Osteoblast (primary cell): Measurements from ENCODE around the gene SNW1. TPM values are rescaled to one million over a fixed set of nuclear protein-coding genes. Genes with fewer than 3 reads are reported as not detected.
A peak's percentile ranks its signal among the peaks of the same experiment; 100 is the strongest.

Experiments
- DNase-seq: peaks from one replicate; pipeline ENCODE4 v3.0.0; 2011; ENCODE audit warnings: low spot score, mixed read lengths; ENCODE audit not compliant: insufficient read length; ENCODE audit errors: missing footprints
- H2AFZ ChIP-seq: 2 replicates; pipeline ENCODE4 v1.6.0; 2011; ENCODE audit warnings: mild to moderate bottlenecking, low read length
- H3K27ac ChIP-seq: 2 replicates; pipeline ENCODE4 v1.5.1; 2011; ENCODE audit warnings: mild to moderate bottlenecking, low read depth, low read length, moderate library complexity
- H3K27me3 ChIP-seq: 2 replicates; pipeline ENCODE4 v1.6.0; 2012; ENCODE audit warnings: mild to moderate bottlenecking, control low read depth, inconsistent platforms, low read length, moderate library complexity; ENCODE audit not compliant: insufficient read depth
- H3K36me3 ChIP-seq: 2 replicates; pipeline ENCODE4 v1.5.1; 2011; ENCODE audit warnings: mild to moderate bottlenecking, low read length, control low read depth, moderate library complexity; ENCODE audit not compliant: insufficient read depth
- H3K4me1 ChIP-seq: 2 replicates; pipeline ENCODE4 v1.5.1; 2011; ENCODE audit warnings: mild to moderate bottlenecking, low read length, control low read depth, moderate library complexity; ENCODE audit not compliant: insufficient read depth
- H3K4me2 ChIP-seq: 2 replicates; pipeline ENCODE4 v1.6.0; 2011; ENCODE audit warnings: mild to moderate bottlenecking, low read length; ENCODE audit not compliant: insufficient read depth
- H3K4me3 ChIP-seq: fragments of 200-600 bp; sonication (generic); 3 replicates; pipeline ENCODE4 v1.5.1; 2012; ENCODE audit warnings: mild to moderate bottlenecking, low read length, inconsistent platforms; ENCODE audit not compliant: insufficient read depth
- H3K79me2 ChIP-seq: 2 replicates; pipeline ENCODE4 v1.6.0; 2012; ENCODE audit warnings: mild to moderate bottlenecking, low read length, control low read depth, inconsistent platforms; ENCODE audit not compliant: insufficient read depth
- H3K9me3 ChIP-seq: 2 replicates; pipeline ENCODE4 v1.5.1; 2011; ENCODE audit warnings: low read depth, low read length, control low read depth
- H4K20me1 ChIP-seq: 2 replicates; pipeline ENCODE4 v1.6.0; 2012; ENCODE audit warnings: mild to moderate bottlenecking, low read length, control low read depth; ENCODE audit not compliant: insufficient read depth
- CTCF ChIP-seq: IDR thresholded peaks from 2 replicates; pipeline ENCODE4 v1.5.1; 2011; ENCODE audit warnings: mild to moderate bottlenecking, low read depth, low read length, moderate library complexity; ENCODE audit errors: extremely low read depth
- total RNA-seq: library from RNA; depleted of rRNA; stranded (reverse); fragments of >200 nt; gene quantifications from 2 replicates; pipeline ENCODE4 v1.2.3, GENCODE V29; 2012

SNW1 gene
- 59.4 and 65.7 TPM in 2 replicates for total RNA-seq

DNA sequence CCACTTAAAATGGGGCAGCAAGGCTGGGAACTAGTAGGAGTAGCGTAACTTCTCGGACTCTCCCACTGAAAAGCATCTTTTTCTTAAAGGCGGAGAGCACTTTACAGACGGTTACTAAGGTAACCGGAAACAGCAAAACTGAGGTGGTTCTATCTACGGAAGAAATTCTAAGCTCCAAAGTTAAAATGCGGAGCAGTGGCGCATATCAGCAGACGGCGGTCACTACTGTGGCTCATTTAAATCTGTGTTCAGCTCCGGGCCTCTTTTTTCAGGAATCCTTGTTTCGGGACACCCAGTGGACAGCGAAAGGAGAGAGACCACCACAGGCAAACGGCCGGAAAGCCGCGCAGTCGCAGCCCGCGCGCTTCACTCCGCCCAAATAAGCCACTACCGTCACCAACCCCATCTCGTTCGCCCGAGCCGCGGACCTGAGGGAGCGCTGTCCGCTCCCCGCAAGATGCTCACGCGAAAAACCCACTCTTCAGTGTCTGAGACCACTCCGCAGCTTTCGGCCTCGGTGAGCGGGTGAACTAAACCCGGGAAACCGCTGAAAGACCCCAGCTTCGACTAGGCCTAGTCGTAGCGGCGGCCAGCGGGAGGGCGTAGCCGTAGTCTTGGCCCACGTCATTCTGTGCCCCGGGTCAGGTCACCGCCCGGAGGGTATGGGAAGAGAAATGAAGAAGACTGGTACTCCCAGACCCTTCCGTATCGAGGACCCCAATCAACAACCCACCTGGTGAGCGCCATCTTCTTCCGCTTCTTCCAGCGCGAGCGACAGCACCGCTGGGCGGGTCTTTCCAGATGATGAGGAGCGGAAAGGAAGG is at the start of gene SNW1:
Gene SNW1, minus strand, starts transcription at position 776 of the 824 bp plus-strand sequence. Its CDS starts 29 bp downstream, at position 747.
- Histone ChIP-seq H2AFZ (peak within 1 kb of the TSS; percentile 100), H3K79me2 (peaks cover 54% of the 10 kb centered on the region), H3K4me1 (peaks cover 20% of the 10 kb centered on the region), H3K27ac (peak within 1 kb of the TSS; percentile 99), H3K4me3 (peak within 1 kb of the TSS; percentile 99), H3K36me3 (no peaks in the 10 kb centered on the region), H3K9me3 (no peaks in the 10 kb centered on the region), H4K20me1 (peaks cover 22% of the 10 kb centered on the region), H3K4me2 (peak within 1 kb of the TSS; percentile 93), H3K27me3 (no peaks in the 10 kb centered on the region)
- no peak for TF ChIP-seq CTCF
- DNase-seq, result peak; percentile 95

- H3K9me3 ChIP-seq, result no peaks in the 10 kb centered on the region
- H3K4me3 ChIP-seq, result no peak overlapping the region
- no peaks in the 10 kb centered on the region for H3K79me2 ChIP-seq
- H3K27ac ChIP-seq, result no peak overlapping the region
- no peak overlapping the region for H3K4me2 ChIP-seq
- no peaks in the 10 kb centered on the region for H3K4me1 ChIP-seq
- no peaks in the 10 kb centered on the region for H4K20me1 ChIP-seq
- H3K27me3 ChIP-seq, result no peaks in the 10 kb centered on the region
- no peak overlapping the region for H2AFZ ChIP-seq
- no peak for DNase-seq
- no peaks in the 10 kb centered on the region for H3K36me3 ChIP-seq
- TF ChIP-seq CTCF, result no peak
Measured at GRCh38 chr14:77809011-77809410, 48.1 kb upstream of the SNW1 start.

GRCh38 chr14:77808250-77808649 is 47.3 kb upstream of the SNW1 start:
- H3K79me2 ChIP-seq, result no peaks in the 10 kb centered on the region
- no peaks in the 10 kb centered on the region for H3K9me3 ChIP-seq
- H3K27me3 ChIP-seq, result no peaks in the 10 kb centered on the region
- H4K20me1 ChIP-seq, result no peaks in the 10 kb centered on the region
- H2AFZ ChIP-seq, result no peak overlapping the region
- no peak overlapping the region for H3K4me3 ChIP-seq
- no peak for TF ChIP-seq CTCF
- H3K4me2 ChIP-seq, result no peak overlapping the region
- DNase-seq, result no peak
- no peak overlapping the region for H3K27ac ChIP-seq
- H3K4me1 ChIP-seq, result no peaks in the 10 kb centered on the region
- no peaks in the 10 kb centered on the region for H3K36me3 ChIP-seq

DNA sequence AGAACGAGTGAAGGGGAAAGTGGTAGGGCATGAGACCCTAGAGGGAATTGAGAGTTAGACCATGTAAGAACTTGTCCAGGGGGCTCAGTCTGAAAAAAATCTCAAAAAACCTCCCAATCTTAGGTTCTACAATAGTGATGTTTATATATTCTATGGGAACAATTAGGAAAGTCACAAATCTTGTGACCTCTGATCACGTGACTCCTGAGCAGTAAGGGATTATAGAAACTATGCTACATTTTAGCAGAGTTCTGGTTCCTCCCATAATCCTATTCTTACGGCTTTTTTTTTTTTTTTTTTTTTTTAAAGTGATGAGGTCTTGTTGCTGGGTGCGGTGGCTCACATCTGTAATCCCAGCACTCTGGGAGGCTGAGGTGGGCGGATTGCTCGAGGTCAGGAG is 44.8 kb upstream of the SNW1 start:
- no peaks in the 10 kb centered on the region for H3K9me3 ChIP-seq
- H3K4me2 ChIP-seq, result no peak overlapping the region
- no peak overlapping the region for H3K4me3 ChIP-seq
- no peak for DNase-seq
- H3K27ac ChIP-seq, result no peak overlapping the region
- H2AFZ ChIP-seq, result no peak overlapping the region
- H3K36me3 ChIP-seq, result no peaks in the 10 kb centered on the region
- no peaks in the 10 kb centered on the region for H3K4me1 ChIP-seq
- no peaks in the 10 kb centered on the region for H3K79me2 ChIP-seq
- no peak for TF ChIP-seq CTCF
- H4K20me1 ChIP-seq, result no peaks in the 10 kb centered on the region
- H3K27me3 ChIP-seq, result no peaks in the 10 kb centered on the region
